ENCODE results near the gene XXYLT1. TPM values are rescaled to one million over a fixed set of nuclear protein-coding genes. Genes with fewer than 3 reads are reported as not detected.

The XXYLT1 gene
- total and polyA plus RNA-seq, 9 of the 15 experiments (the other 6 are each of a cell fraction or from before 2014, with no cell fraction given), result 1.9 to 18.9 (median 15.0) TPM

GRCh38 chr3:195259475-195260279, 11.3 kb downstream of the XXYLT1 start (continued):
- TF ChIP-seq ZNF740 (CRISPR knock-in tag; IDR thresholded peaks at IDR 0.05) (0 out of 2 replicates have a peak, but pooled peaks have one; percentile 24), ZNF740 (tag; IDR thresholded peaks at IDR 0.05) (no peak), TRIM28 (IDR thresholded peaks at IDR 0.05) (no peak), CCAR2 (IDR thresholded peaks at IDR 0.05; ENCODE audit: low read depth, low read length) (no peak), FOXM1 (IDR thresholded peaks at IDR 0.05; ENCODE audit: low read depth) (no peak), FOXM1 (CRISPR knock-in tag; IDR thresholded peaks at IDR 0.05; ENCODE audit: low read depth) (no peak), CREBBP (IDR thresholded peaks at IDR 0.05; ENCODE audit: low read depth, low read length) (no peak), ZNF518B (CRISPR knock-in tag; IDR thresholded peaks at IDR 0.05) (no peak), MEIS2 (IDR thresholded peaks at IDR 0.05; ENCODE audit: partially characterized antibody) (no peak), NCOA2 (IDR thresholded peaks at IDR 0.05; ENCODE audit: partially characterized antibody in 2 of 2) (no peak), ZNF347 (CRISPR knock-in tag; IDR thresholded peaks at IDR 0.05; ENCODE audit: low read depth) (no peak), ETV5 (CRISPR knock-in tag; IDR thresholded peaks at IDR 0.05; ENCODE audit: low read depth) (peak; percentile 77), POU5F1 (IDR thresholded peaks at IDR 0.05; ENCODE audit: borderline replicate concordance, low read depth, low read length, partially characterized antibody) (no peak), NFATC3 (IDR thresholded peaks at IDR 0.05) (no peak), KLF16 (IDR thresholded peaks at IDR 0.05) (peak; percentile 27; the same call in 1 of the 2 replicates), CBX5 (IDR thresholded peaks at IDR 0.05; ENCODE audit: borderline replicate concordance, low read depth) (no peak), CHD2 (IDR thresholded peaks at IDR 0.05; ENCODE audit: low read depth, low read length) (0 out of 2 replicates have a peak, but pooled peaks have one; percentile 22), FOXK1 (CRISPR knock-in tag; IDR thresholded peaks at IDR 0.05; ENCODE audit: borderline replicate concordance) (peak; percentile 81; the same call in 1 of the 2 replicates), RERE (CRISPR knock-in tag; IDR thresholded peaks at IDR 0.05; ENCODE audit: borderline replicate concordance) (peak; percentile 28; the same call in 1 of the 2 replicates)

All from K562 (cell line).